GM18499 (cell line): ENCODE results near the gene AIFM3.
"Not testable (repeated sequence)": the region's sequence is repeated elsewhere in the genome, so short reads cannot be mapped to it uniquely, and the experiment has no call there.

Experiments
- ATAC-seq: cut with Tn5 transposase; IDR thresholded peaks from one replicate; pipeline ENCODE4 v1.9.1; 2021; ENCODE audit warnings: moderate number of reproducible peaks; ENCODE audit not compliant: insufficient read depth, unreplicated experiment

Gene AIFM3

GRCh38 chr22:20966883-20967696 is at the start of gene AIFM3:
AIFM3 (plus strand) TSS chr22:20967255; CDS start chr22:20967945, 690 bp downstream.
- ATAC-seq, result no peak

- ATAC-seq, result no peak
Observed at GRCh38 chr22:20918663-20919218, 48.3 kb upstream of the AIFM3 start.

GRCh38 chr22:20919718-20920117 is 47.3 kb upstream of the AIFM3 start:
- no peak for ATAC-seq

- ATAC-seq, result no peak
Observed at GRCh38 chr22:20920881-20921203, 46.2 kb upstream of the AIFM3 start.

- ATAC-seq, result no peak
Observed at GRCh38 chr22:20922141-20922751, 44.8 kb upstream of the AIFM3 start.

GRCh38 chr22:20926243-20926642 is 40.8 kb upstream of the AIFM3 start:
- no peak for ATAC-seq

- no peak for ATAC-seq
Observed at GRCh38 chr22:20927940-20928572, 39.0 kb upstream of the AIFM3 start.

GRCh38 chr22:20928573-20928967 is 38.5 kb upstream of the AIFM3 start:
- ATAC-seq, result no peak

- ATAC-seq, result no peak
Observed at GRCh38 chr22:20930004-20930403, 37.1 kb upstream of the AIFM3 start.

- not testable (repeated sequence) for ATAC-seq
Observed at GRCh38 chr22:20930435-20930834, 36.6 kb upstream of the AIFM3 start.

- no peak for ATAC-seq
Observed at GRCh38 chr22:20931126-20931654, 35.9 kb upstream of the AIFM3 start.

- ATAC-seq, result no peak
Observed at GRCh38 chr22:20933910-20934309, 33.1 kb upstream of the AIFM3 start.

- ATAC-seq, result not testable (repeated sequence)
Observed at GRCh38 chr22:20935049-20935448, 32.0 kb upstream of the AIFM3 start.

GRCh38 chr22:20935780-20936539 is 31.1 kb upstream of the AIFM3 start:
- not testable (repeated sequence) for ATAC-seq

- ATAC-seq, result no peak
Observed at GRCh38 chr22:20937031-20937793, 29.8 kb upstream of the AIFM3 start.

GRCh38 chr22:20937794-20938671 is 29.0 kb upstream of the AIFM3 start:
- no peak for ATAC-seq

- ATAC-seq, result not testable (repeated sequence)
Observed at GRCh38 chr22:20939457-20940185, 27.4 kb upstream of the AIFM3 start.

- no peak for ATAC-seq
Observed at GRCh38 chr22:20940186-20940651, 26.8 kb upstream of the AIFM3 start.
